LNCaP clone FGC (cell line): Measurements from ENCODE around the gene RFTN1.

Experiments used
- DNase-seq: peaks from one replicate; pipeline ENCODE4 v3.0.0-alpha.2; 2011; ENCODE audit warnings: low read depth
- H3K4me3 ChIP-seq: 2 replicates; pipeline ENCODE4 v1.5.1; 2011; ENCODE audit warnings: mild to moderate bottlenecking, low read depth, low read length, control low read depth
- CTCF ChIP-seq: IDR thresholded peaks from 2 replicates; pipeline ENCODE4 v1.5.1; 2012; ENCODE audit warnings: mild to moderate bottlenecking; ENCODE audit not compliant: control insufficient read depth, insufficient read depth; ENCODE audit errors: extremely low read depth

The RFTN1 gene

GRCh38 chr3:16288664-16289063, 224.8 kb downstream of the RFTN1 start:
- DNase-seq, result no peak
- no peak for TF ChIP-seq CTCF
- no peak overlapping the region for H3K4me3 ChIP-seq

GRCh38 chr3:16286751-16287543, 226.6 kb downstream of the RFTN1 start:
- DNase-seq, result no peak
- H3K4me3 ChIP-seq, result no peak overlapping the region
- no peak for TF ChIP-seq CTCF

GRCh38 chr3:16286161-16286560, 227.3 kb downstream of the RFTN1 start:
- DNase-seq, result no peak
- no peak overlapping the region for H3K4me3 ChIP-seq
- TF ChIP-seq CTCF, result no peak

GRCh38 chr3:16284633-16285032, 228.9 kb downstream of the RFTN1 start:
- DNase-seq, result no peak
- TF ChIP-seq CTCF, result no peak
- H3K4me3 ChIP-seq, result no peak overlapping the region

- DNase-seq, result no peak
Observed at GRCh38 chr3:16280671-16281070, 232.8 kb downstream of the RFTN1 start.

GRCh38 chr3:16279010-16279801, 234.3 kb downstream of the RFTN1 start:
- DNase-seq, result no peak
- no peak for TF ChIP-seq CTCF
- H3K4me3 ChIP-seq, result no peak overlapping the region

More at GRCh38 chr3:16280671-16281070, 232.8 kb downstream of the RFTN1 start:
- no peak for TF ChIP-seq CTCF
- H3K4me3 ChIP-seq, result no peak overlapping the region

- H3K4me3 ChIP-seq, result no peak overlapping the region
- no peak for TF ChIP-seq CTCF
- DNase-seq, result no peak
Observed at GRCh38 chr3:16277471-16277870, 236.0 kb downstream of the RFTN1 start.
